NB4 (cell line): ENCODE measurements around the gene SCAMP1.

ENCODE experiments used
- CTCF ChIP-seq: IDR thresholded peaks from one replicate; pipeline ENCODE4 v1.5.1; 2012; ENCODE audit warnings: low read depth, low read length
- POLR2A ChIP-seq: IDR thresholded peaks from 2 replicates; pipeline ENCODE4 v1.6.1; 2011; ENCODE audit warnings: mild to moderate bottlenecking; ENCODE audit not compliant: insufficient read length; ENCODE audit errors: extremely low read depth
- TF ChIP-seq, protein P1 (sequence below): IDR thresholded peaks from 2 replicates; pipeline ENCODE4 v1.6.1; 2011; ENCODE audit warnings: low read depth, low read length

GRCh38 chr5:78335976-78336375 is 24.4 kb upstream of the SCAMP1 start:
- no peak for TF ChIP-seq CTCF
- TF ChIP-seq POLR2A = no peak
- TF ChIP-seq, protein P1, sequence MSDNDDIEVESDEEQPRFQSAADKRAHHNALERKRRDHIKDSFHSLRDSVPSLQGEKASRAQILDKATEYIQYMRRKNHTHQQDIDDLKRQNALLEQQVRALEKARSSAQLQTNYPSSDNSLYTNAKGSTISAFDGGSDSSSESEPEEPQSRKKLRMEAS = no peak
